ENCODE measurements around the gene ENO1.
A peak's percentile ranks its signal among the peaks of the same experiment; 100 is the strongest.

ENO1 gene

DNA sequence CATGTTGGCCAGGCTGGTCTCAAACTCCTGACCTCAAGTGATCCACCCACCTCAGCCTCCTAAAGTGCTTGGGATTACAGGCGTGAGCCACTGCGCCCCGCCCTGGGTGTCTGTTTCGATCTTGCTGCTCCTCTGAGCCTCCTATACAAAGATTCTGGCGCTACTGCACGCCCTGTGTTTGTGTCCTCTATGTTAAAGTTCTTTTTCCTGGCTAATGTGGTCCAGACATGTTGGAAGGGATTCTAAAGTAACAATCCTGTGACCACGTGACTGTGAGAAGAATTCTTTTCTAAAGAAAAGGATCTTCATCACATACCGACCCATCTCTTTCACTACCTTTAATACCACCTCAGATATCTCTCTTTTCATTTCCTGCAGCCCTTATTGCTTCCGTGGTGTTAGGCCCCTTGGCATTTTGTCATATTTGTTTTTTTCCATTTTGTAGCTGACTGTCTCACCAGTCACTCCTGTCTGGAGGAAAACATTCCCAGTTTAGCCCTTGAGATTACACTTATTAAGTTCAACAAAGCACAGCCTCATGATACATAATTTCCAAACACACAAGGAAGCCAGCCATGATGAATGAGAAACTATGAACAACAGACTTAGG lies 27.2 kb upstream of the ENO1 start:
- POLR2A ChIA-PET, result no interaction called here
- TF ChIP-seq GLIS1 (tag by site-specific recombination; IDR thresholded peaks at IDR 0.05), result no peak
- no peak for TF ChIP-seq SP7 (tag by site-specific recombination; IDR thresholded peaks at IDR 0.05)
- no peak for TF ChIP-seq ZNF600 (tag by site-specific recombination; IDR thresholded peaks at IDR 0.05)
- no peak for TF ChIP-seq ZNF19 (tag by site-specific recombination; IDR thresholded peaks at IDR 0.05; ENCODE audit: low read depth)
- TF ChIP-seq ZFHX2 (tag by site-specific recombination; conservative IDR thresholded peaks at IDR 0.05), result no peak
- TF ChIP-seq KLF1 (tag by site-specific recombination; IDR thresholded peaks at IDR 0.05), result peak; percentile 63; the same call in 1 of the 2 replicates

DNA sequence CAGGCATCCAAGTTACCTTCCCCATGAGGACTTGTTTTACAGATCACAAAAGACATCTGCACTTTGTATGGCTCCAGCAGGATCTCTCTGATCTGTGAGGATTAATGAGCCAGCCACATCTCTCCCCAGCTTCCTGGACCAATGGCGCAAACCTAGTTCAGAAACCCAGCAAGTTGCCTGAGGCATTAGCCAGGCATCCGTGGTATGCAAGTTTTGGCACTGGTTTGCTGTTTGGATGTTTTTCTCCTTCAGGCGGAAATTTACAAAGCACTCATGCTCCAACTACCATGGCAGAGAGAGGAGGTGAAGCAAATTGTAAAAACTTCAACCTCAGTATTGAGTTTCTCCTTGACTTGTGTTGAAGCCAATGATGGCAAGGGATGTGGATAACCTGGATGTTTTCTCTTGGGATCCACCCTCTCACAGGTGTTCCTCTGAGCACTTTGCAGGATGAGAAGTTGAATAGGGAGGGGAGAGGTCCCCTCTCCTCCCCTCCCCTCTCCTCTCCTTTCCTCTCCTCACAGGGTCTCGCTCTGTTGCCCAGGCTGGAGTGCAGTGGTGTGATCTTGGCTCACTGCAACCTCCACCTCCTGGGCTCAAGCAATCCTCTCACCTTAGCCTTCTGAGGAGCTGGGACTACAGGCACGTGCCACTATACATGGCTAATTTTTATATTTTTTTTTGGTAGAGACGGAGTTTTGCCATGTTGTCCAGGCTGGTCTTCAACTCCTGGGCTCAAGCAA lies 25.6 kb upstream of the ENO1 start:
- POLR2A ChIA-PET, result no interaction called here
- H3K4me3 ChIP-seq (ENCODE audit: low read depth, low read length), result no peak overlapping the region
- CTCF ChIA-PET, result interaction anchor here (0.8 to 1.1 kb wide), 2 partner anchors 14 to 37 kb away, joined by 3 to 4 read pairs; no protein-coding TSS in a partner anchor
- no peaks in the 10 kb centered on the region for H3K9me3 ChIP-seq (ENCODE audit: control insufficient read depth, insufficient read depth, low read depth, low read length)
- no peaks in the 10 kb centered on the region for H3K4me1 ChIP-seq (ENCODE audit: control insufficient read depth, insufficient read depth, low read length)
- H3K27ac ChIP-seq (ENCODE audit: extremely low read depth, low read depth, low read length), result no peak overlapping the region
- no peaks in the 10 kb centered on the region for H3K36me3 ChIP-seq (ENCODE audit: control insufficient read depth in 2 of 2, insufficient read depth in 1 of 2, low read length in 2 of 2)
- TF ChIP-seq ZNF707 (tag by site-specific recombination; IDR thresholded peaks at IDR 0.05) (no peak), ZNF266 (tag by site-specific recombination; IDR thresholded peaks at IDR 0.05; ENCODE audit: low read depth) (no peak), ZNF530 (tag by site-specific recombination; IDR thresholded peaks at IDR 0.05; ENCODE audit: low read depth) (no peak), ZXDB (tag by site-specific recombination; IDR thresholded peaks at IDR 0.05) (no peak)
- TF ChIP-seq, protein P1, sequence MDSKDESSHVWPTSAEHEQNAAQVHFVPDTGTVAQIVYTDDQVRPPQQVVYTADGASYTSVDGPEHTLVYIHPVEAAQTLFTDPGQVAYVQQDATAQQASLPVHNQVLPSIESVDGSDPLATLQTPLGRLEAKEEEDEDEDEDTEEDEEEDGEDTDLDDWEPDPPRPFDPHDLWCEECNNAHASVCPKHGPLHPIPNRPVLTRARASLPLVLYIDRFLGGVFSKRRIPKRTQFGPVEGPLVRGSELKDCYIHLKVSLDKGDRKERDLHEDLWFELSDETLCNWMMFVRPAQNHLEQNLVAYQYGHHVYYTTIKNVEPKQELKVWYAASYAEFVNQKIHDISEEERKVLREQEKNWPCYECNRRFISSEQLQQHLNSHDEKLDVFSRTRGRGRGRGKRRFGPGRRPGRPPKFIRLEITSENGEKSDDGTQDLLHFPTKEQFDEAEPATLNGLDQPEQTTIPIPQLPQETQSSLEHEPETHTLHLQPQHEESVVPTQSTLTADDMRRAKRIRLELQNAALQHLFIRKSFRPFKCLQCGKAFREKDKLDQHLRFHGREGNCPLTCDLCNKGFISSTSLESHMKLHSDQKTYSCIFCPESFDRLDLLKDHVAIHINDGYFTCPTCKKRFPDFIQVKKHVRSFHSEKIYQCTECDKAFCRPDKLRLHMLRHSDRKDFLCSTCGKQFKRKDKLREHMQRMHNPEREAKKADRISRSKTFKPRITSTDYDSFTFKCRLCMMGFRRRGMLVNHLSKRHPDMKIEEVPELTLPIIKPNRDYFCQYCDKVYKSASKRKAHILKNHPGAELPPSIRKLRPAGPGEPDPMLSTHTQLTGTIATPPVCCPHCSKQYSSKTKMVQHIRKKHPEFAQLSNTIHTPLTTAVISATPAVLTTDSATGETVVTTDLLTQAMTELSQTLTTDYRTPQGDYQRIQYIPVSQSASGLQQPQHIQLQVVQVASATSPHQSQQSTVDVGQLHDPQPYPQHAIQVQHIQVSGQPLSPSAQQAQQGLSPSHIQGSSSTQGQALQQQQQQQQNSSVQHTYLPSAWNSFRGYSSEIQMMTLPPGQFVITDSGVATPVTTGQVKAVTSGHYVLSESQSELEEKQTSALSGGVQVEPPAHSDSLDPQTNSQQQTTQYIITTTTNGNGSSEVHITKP (tag by site-specific recombination; IDR thresholded peaks at IDR 0.05), result peak; percentile 82

More for the DNA sequence above, 27.2 kb upstream of the ENO1 start:
- Histone ChIP-seq H3K9me3 (ENCODE audit: control insufficient read depth, insufficient read depth, low read depth, low read length) (no peaks in the 10 kb centered on the region), H3K4me3 (ENCODE audit: low read depth, low read length) (no peak overlapping the region), H3K4me1 (ENCODE audit: control insufficient read depth, insufficient read depth, low read length) (no peaks in the 10 kb centered on the region), H3K27ac (ENCODE audit: extremely low read depth, low read depth, low read length) (no peak overlapping the region), H3K36me3 (ENCODE audit: control insufficient read depth in 2 of 2, insufficient read depth in 1 of 2, low read length in 2 of 2) (no peaks in the 10 kb centered on the region)
- CTCF ChIA-PET, result no interaction called here

GRCh38 chr1:8903410-8903809 lies 24.9 kb upstream of the ENO1 start:
- no peak for TF ChIP-seq EGR2 (tag by site-specific recombination; IDR thresholded peaks at IDR 0.05; ENCODE audit: low read depth)
- TF ChIP-seq MYNN (tag by site-specific recombination; IDR thresholded peaks at IDR 0.05; ENCODE audit: borderline replicate concordance), result no peak
- no peak for TF ChIP-seq ZNF544 (tag by site-specific recombination; IDR thresholded peaks at IDR 0.05)
- no peak for TF ChIP-seq ZNF335 (tag by site-specific recombination; conservative IDR thresholded peaks at IDR 0.05)
- CTCF ChIA-PET, result no interaction called here
- Histone ChIP-seq H3K27ac (ENCODE audit: extremely low read depth, low read depth, low read length) (no peak overlapping the region), H3K4me1 (ENCODE audit: control insufficient read depth, insufficient read depth, low read length) (no peaks in the 10 kb centered on the region), H3K9me3 (ENCODE audit: control insufficient read depth, insufficient read depth, low read depth, low read length) (no peaks in the 10 kb centered on the region), H3K4me3 (ENCODE audit: low read depth, low read length) (no peak overlapping the region), H3K36me3 (ENCODE audit: control insufficient read depth in 2 of 2, insufficient read depth in 1 of 2, low read length in 2 of 2) (no peaks in the 10 kb centered on the region)
- POLR2A ChIA-PET, result no interaction called here
